NCI-H2171 (cell line): ENCODE measurements around the gene C9orf85.
A peak's percentile ranks its signal among the peaks of the same experiment; 100 is the strongest.

Source experiments
- DNase-seq: peaks from one replicate; lab custom pipeline; 2025; lab: John Stamatoyannopoulos, UW

C9orf85 gene

DNA sequence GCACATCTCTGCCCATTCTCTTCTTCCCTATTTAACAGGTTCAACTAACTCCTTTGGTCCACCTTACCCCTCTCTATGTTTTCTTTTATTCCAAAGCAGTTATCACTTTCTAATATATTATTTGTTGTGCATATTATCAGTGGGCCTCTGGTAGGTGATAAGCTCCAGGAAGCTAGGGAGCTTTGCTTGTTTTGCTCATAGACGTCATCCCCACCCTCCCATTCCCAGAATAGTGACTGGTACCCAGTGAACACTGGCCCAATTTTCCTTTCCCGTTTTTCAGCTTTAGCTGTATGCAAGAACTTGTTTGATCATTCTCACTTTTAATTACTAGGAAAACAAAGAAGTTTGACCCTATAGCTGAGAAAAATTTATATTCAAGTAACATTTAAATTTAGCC, 7.4 kb upstream of the C9orf85 start:
- DNase-seq, result no peak

DNA sequence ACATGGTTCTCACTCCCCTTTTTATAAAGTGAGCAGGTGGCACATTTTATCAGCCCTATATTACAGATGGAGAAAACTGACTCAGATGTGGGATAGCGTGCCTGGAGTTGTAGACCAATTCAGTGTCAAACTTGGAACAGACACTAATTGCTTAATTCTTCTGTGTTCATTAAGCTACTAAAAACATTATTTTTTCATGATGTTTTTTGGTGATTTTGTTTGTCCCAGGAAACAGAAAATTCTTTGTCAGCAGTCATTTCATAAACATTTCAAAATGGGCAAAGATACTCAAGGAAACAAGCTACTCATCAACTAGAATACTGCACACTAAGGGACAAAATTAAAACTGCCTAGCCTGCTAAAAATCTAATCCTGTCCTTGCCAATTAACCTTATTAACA, 2.6 kb upstream of the C9orf85 start:
- DNase-seq, result no peak

DNA sequence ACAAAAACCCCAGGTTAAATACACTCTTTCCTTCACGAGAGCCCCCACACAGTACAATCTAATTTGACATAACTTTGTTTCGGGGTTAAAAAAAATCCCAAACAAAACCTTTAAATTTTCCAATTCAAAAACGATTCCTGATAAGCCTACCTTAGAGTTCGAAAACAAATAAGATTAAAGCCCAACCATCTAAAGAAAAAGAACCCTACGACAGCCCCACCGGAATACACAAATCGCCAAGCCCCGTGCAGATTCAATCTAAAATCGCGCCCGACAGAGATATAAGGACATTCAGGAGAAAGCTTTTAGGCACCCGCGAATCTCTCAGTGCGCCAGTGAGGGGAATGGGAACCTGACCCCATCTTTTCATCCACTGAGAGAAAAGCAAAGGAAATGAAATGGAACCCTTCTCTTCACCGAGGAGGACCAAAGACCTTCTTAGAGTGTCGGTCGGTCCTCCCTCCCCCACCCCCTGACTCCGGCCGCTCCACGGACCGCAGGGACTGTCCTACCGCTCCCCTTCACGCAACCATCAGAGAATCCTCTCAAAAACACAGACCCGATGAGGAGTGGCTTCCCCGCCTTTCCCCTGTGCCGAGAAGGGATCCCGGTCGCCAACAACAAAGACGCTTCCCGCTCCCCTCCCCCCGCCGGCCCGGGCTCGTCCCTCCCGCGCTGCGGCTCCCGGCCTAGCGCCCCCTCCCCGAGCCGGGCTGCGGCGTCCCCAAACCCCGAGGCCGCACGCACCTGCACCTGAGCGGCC, 1.4 kb upstream of the C9orf85 start:
- peak; percentile 37 for DNase-seq

DNA sequence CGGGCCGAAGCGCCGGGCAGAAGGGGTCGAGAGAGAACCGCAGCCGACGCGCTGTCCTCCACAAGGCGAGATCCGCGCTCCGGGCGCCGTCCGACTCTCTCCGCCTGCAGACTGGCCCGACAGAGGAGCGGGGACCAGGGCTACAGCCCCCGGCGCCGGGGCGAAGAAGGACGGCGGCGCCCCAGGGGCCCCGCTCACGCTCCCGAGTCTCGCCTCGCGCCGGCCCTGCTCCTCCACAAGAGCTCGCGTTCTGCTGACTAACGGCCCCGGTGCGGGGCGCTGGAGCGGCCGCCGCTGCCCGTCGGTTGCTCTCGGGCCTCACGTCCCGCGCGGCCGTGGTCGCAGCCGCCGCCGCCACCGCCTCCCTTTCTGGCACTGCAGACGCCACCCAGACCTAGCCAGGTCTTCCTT, 784 bp upstream of the C9orf85 start:
- no peak for DNase-seq

DNA sequence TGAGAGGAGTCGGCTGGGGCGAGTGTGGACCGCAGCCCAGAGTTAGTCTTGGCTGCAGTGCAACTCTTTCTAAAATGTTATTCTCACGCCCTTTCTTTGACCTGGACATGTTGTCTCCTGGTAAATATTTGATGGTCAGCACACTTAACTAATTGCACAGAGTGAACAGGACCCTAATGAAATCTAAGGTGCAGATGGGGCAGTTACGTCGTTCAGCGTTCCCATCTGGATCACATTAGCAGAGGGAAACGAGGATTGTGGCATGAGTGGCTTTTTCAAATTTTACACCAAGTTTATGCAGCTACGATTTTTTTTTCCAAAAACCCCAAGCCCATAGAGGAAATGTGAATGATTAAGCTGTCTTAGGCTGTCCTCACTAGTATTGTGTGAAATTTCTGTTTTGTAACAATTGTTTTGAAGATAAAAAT, 483 bp downstream of the C9orf85 start:
- DNase-seq, result no peak

DNA sequence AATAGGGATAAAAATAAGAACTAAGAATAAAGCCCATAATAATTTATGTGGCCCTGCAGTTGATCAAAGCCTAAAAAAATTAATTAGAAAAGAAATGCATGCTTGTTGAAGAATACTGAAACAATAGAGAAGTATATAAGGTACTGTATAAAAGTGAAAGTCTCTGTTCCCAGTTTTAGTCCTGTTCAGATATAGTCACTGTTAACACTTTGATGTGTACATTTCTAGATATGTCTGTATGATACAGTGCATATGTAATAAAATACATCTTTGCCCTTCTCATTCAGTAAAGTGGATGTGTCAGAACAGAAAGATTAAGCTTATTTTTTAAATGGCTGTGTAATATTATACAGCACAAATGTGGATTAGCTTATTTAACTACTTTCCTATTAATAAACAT, 4.1 kb downstream of the C9orf85 start:
- DNase-seq, result no peak

DNA sequence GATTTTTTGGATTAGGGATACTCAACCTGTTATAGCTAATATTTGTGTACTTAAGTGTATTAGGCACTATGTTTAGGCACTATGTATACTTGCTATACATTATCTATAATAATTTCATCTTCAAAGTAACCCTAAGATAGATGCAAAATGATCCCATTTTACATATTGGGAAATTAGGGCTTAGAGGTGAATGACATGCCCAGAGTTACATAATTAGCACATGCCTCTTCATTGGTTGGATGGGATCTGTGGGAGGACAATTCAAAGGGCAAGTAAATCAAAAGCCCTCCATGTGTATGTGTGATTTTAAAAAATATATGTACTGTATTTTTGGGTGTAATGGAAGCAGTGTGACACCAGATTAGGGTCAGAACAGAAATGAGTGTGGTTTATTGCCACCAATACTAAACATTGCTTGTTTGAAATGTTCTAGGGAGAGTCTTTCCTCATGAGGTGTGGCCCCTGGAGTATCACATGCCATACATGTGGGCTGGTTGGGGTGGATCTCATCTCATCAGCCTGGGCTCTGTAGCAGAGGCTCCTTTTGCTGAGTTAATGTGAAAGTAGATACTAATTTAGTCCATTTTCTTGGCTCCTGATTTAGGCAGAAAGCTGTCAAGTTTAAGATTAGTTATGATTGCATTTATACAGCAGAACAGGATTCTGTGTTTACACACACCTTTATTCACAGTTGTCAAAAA, 5.5 kb downstream of the C9orf85 start:
- DNase-seq, result no peak

DNA sequence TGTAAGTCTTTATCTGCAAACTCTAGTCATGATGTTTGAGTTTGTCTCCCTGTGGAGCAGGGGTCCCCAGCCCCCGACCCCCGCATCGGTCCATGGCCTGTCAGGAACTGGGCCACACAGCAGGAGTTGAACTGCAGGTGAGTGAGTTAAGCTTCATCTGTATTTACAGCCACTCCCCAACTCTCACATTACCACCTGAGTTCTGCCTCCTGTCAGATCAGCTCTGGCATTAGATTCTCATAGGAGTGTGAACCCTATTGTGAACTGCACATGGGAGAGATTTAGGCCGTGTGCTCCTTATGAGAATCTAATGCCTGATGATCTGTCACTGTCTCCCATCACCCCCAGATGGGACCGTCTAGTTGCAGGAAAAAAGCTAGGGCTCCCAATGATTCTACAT, 7.0 kb downstream of the C9orf85 start:
- no peak for DNase-seq

DNA sequence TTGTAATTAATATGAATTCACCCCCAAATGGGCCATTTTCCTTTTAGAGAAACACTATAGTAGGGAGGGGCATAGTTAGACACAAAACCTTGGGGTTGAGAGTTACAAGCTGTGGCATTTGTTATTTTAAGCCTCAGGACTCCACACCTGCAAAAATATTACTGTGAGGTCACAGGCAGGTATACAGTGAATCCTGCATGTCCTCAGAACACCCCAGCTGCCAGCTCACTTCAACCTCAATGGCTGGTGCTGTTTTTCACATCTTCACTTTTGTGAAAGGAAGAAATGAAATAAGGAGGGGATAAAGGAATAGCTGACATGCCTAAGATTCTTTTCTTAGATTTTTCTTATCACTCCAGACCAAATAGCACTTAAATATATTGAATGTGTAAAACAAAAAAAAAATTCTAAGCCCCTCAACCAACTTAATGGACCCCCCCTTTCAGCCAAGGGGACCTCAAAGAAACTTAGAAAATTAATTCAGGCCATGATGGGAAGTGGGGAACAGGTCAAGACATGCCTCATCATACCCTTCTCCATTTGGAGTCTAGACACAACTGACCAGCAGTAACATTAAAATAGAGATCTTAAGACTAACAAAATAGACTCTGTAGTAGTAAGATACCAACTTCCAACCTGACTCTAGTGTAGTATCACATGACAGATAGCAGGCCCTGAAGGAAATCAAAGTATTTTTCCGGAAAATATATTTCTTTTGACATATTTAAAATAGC, 9.2 kb downstream of the C9orf85 start:
- no peak for DNase-seq

DNA sequence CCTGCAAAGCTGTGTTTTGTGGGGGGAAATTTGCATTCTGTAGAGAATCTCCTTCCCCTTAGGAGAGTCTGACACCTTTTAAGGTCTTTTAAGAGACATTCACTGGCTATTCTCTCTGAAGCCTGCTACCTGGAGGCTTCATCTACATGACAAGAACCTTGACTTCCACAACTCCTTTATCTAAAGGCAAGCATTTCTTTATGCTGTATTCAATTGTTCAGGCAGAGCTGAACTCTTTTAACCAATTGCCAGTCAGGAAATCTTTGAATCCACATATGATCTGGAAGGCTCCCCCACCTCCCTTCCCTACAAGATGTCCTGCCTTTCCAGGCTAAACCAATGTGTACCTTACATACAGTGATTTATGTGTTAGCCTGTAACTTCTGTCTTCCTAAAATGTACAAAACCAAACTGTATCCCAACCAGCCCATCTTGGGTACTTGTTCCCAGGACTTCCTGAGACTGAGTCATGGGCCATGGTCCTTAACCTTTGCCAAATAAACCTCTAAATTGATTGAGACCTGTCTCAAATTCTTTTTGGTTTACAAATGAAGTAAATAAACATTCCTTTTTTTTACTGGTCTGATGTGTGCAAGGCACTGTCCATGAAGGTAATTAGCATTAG, 9.9 kb downstream of the C9orf85 start:
- no peak for DNase-seq

DNA sequence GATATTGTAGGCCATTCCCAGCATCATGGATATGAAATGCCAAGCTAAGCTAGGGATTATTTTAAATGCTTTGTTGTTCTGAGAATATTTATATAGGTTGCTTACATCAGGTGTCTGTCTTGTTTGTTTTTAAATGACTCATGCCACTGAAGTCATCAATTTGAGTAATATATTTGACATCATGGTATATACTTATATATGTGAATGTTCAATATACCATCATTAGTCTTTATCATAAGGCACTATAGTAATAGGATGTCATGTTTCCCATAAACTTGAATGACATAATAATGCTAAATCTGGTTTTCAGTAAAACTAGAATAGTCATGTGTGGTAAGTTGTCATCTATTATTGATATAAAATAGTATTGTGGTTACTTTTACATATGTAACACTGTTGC, 13.1 kb downstream of the C9orf85 start:
- no peak for DNase-seq

DNA sequence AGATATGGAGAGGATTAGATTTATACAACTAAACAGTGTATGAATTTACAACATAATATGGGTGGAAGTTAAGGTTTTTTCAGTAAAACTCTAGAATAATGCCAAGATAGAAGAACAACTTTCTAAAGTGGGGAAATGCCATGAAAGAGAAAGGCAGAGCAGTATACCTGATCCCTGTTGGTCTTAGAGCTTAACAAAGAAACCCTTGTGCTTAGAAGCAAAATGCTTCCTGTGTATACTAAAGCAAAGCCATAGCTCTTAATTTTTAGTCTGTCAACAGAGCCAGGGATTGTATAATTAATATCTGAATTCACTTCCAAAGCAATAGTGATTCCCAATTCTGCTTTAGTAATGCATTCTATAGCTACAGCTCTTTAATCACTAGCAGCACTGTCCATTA, 14.4 kb downstream of the C9orf85 start:
- DNase-seq, result no peak

DNA sequence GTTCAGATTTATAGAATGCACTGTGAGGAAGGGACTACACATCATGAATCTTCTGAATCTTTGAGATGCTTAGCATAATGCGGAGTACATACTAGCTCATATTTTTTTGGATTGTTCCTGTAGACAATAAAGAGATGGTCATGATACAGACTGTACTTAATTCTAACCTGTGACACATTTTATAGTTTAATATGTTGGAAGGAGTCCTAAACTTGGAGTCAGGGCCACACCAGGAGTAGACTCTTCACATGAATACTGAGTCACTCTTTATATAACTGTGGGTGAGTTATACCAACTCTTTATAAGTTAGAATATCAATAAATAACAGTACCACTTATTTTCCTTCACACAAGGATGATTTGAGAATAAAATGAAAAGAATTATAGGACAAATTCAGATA, 16.9 kb downstream of the C9orf85 start:
- no peak for DNase-seq

DNA sequence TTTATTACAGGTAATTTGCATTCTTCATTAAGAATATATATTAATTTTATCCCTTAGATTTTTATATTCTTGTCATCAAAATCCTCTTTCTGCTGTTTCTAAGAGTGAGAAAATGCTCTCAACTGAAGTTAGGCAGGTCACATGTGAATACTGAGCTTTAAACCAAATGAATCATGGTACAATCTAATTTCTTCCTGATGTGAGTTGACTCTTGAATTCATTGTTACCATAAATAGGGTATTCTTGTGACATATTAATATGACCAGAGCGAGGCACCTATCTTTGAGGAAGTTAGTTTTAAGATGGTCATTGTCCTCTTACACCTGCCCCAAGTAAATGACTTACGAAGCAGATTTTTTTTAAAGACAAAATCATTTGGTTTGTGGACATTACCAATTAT, 17.4 kb downstream of the C9orf85 start:
- DNase-seq, result no peak

DNA sequence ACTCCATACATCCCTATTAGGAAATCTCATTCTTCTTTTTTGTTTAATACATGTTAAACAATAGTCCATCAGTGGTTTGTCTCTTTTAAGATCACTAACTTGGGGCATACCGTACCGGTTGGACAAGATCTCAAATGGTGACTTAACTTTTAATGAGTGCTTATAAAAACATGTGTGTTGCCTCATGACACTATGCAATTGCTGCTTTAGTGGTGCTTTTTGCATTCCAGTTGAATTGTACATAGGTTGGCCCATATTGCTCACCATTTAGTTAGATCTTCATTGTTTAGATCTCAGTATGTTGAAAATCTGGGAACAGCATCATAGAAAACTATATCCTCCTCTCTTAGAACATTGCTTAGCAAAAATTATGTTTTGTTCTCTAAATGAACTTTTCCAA, 17.8 kb downstream of the C9orf85 start:
- DNase-seq, result no peak

DNA sequence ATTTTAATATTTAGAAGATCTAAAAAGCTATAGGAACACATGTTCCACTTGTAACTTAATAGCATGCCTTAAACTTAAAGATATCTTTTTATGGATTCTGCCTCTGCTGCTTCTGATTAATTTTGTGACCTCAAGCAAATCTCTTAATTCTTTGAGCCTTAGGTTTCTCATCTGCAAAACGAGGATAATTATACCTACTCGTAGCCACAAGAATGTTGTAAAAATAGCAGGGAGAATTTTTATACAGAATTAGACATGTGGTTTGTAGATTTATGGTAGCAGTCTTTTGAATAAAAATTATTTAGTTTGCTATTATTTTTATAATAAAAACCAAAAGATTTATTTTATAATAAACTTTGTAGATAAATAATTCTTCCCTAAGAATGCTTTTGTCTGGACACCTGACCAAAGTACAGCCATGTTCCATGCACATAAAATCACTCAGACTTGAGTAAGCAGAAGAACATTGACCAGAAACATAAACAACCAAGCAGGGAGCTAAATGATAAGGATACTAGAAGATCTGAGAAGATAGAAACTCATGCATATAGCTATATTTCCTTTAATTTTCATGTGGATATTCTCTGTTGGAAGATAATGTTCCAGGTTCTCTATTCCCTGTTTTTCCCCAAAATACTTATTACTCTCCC, 18.5 kb downstream of the C9orf85 start:
- DNase-seq, result no peak

DNA sequence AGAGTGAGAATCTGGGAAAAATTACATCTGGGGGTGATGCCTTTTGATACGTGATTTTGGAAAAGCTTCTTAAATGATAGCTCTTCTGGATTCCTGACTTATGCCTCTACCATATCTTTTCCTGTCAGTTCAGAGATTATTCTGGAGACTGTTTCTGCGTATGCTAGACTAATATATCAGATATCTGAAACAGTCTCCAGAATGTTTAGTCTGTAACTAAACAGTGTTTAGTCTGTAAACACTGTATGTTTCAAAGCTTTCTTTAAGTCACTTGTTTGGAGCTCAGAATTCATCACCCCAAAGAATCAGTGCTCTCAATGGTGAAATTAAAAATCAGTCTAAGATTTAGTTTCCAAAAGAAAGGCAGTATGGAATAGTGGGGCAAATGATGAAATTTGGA, 19.7 kb downstream of the C9orf85 start:
- no peak for DNase-seq

DNA sequence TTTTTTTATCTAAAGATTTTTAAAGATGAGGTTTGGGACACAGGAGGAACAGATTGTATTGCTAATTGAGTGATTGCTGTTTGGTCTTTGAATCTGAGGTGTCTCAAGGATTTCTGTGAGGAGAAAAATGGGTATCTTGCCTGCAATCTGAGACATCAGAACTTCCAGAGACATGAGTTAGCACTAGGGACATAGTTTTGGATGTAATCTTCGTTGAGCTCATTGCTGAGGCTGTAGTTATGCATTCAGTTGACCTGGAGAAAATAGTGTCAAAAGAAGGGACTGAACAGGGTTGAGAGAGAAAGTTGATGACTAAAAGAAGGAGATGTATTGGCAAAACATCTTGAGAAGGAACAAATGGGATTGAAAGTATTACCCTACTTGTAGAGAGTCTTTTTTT, 24.6 kb downstream of the C9orf85 start:
- DNase-seq, result no peak

DNA sequence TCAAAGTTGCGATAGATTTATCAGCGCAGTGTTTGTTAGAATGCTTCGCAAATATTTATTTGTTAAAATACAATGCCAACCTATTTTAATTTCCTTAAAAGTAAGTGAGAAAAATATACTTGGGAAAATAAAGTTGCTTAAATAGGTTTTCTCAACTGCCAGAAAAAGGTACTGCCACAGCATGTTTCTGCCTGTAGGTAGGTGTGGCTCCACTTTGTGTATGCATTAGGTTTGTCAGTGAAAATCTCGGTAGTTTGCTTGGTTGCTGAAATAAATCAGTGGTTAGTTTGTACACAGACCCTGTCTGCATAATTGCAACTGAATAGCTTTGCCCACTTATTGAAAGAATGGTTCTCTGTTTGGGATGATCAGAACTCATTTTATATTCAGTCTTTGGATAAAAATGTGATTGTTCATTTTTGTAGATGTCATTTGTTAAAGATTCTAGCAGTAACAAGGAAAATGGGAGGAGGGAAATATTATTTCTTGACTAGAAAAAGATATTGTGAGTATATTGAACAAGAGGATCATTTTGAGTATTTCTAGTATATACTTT, 25.7 kb downstream of the C9orf85 start:
- no peak for DNase-seq

DNA sequence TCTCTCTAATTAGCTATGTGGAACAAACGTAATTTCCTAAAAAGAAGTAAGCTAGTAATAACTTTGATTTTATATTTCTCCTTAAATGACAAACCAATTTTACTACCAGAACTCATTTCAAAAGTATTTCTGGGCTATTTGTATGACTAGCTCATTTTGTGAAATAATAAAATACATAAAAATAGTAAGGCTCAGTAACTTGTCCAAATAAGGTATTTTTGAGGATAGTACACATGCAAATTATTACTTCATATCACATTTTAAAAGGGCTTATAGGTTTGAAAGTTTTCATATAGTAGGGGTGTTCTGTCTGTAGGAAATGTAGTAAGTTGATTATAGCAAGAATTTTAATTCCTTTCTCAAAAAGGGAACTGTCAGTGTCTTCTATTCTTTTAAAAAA, 26.5 kb downstream of the C9orf85 start:
- no peak for DNase-seq

DNA sequence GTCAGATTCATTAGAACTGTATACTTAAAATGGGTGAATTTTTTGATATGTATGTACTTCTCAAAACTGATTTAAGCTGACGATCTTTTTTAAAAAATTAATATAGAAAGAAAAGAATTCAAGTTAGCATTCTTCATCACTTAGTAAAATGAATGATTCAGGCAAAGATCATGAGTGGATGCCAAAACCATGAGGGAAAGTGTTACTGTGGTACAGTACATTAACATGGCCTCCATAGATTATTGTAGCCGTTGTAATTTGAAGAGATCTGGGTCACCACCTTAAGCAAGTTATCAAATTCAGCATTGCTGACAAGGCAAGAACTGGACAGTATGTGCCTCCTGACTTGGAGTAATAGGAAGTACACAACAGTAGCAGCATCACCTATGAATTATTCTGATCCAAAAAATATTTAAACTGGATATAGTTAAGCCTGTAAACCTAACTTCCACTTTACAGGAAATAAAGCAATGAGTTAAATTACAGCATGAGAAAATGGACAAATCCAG, 29.7 kb downstream of the C9orf85 start:
- no peak for DNase-seq
